Measurements from ENCODE around the gene SERPING1. TPM values are rescaled to one million over a fixed set of nuclear protein-coding genes. Genes with fewer than 3 reads are reported as not detected.

The SERPING1 gene
- total and polyA plus RNA-seq, 2 donors (not counting 1 experiment from before 2014, with no cell fraction given): 17.2 to 117 TPM

- H4K20me1 ChIP-seq (ENCODE audit: control insufficient read depth, extremely low read depth, insufficient read depth, low read length): no peaks in the 10 kb centered on the region
- H2AFZ ChIP-seq (ENCODE audit: low read length): peak overlapping the region; percentile 94
- no peaks in the 10 kb centered on the region for H3K36me3 ChIP-seq (ENCODE audit: control insufficient read depth, insufficient read depth, low read length)
- H3K9ac ChIP-seq (ENCODE audit: insufficient read depth, low read length): no peak overlapping the region
- no peak for TF ChIP-seq EZH2 (IDR thresholded peaks at IDR 0.05; ENCODE audit: low read length, missing control alignments)
- TF ChIP-seq, protein P1, sequence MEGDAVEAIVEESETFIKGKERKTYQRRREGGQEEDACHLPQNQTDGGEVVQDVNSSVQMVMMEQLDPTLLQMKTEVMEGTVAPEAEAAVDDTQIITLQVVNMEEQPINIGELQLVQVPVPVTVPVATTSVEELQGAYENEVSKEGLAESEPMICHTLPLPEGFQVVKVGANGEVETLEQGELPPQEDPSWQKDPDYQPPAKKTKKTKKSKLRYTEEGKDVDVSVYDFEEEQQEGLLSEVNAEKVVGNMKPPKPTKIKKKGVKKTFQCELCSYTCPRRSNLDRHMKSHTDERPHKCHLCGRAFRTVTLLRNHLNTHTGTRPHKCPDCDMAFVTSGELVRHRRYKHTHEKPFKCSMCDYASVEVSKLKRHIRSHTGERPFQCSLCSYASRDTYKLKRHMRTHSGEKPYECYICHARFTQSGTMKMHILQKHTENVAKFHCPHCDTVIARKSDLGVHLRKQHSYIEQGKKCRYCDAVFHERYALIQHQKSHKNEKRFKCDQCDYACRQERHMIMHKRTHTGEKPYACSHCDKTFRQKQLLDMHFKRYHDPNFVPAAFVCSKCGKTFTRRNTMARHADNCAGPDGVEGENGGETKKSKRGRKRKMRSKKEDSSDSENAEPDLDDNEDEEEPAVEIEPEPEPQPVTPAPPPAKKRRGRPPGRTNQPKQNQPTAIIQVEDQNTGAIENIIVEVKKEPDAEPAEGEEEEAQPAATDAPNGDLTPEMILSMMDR (conservative IDR thresholded peaks at IDR 0.05 in 1 of 2, IDR thresholded peaks at IDR 0.05 in 1 of 2; ENCODE audit: low read depth in 1 of 2, low read length in 2 of 2): no peak
- H3K9me3 ChIP-seq (ENCODE audit: control insufficient read depth, insufficient read depth, low read depth, low read length): no peaks in the 10 kb centered on the region
- H3K4me2 ChIP-seq (ENCODE audit: extremely low read depth, insufficient read depth, low read length): peak overlapping the region; percentile 95
- H3K4me1 ChIP-seq (ENCODE audit: control insufficient read depth, extremely low read depth, insufficient read depth, low read length): peaks cover 12% of the 10 kb centered on the region
- H3K4me3 ChIP-seq (replicated peaks in 1 of 4; ENCODE audit: control extremely low read depth in 1 of 4, insufficient read depth in 1 of 4, low read depth in 3 of 4, low read length in 4 of 4): peak overlapping the region; percentile 86 to 93 (median 89)
- peaks cover 33% of the 10 kb centered on the region for H3K79me2 ChIP-seq (ENCODE audit: control insufficient read depth, insufficient read depth, low read length)
- DNase-seq (ENCODE audit: low read depth in 2 of 2): no peak
- H3K27me3 ChIP-seq (ENCODE audit: control insufficient read depth, insufficient read depth, low read length): peaks cover 6% of the 10 kb centered on the region
- H3K27ac ChIP-seq (ENCODE audit: insufficient read depth, low read length): peak overlapping the region; percentile 93
Measured at GRCh38 chr11:57637626-57638004, 40.1 kb downstream of the SERPING1 start.

- Histone ChIP-seq H3K4me2 (ENCODE audit: extremely low read depth, insufficient read depth, low read length) (peak overlapping the region; percentile 99), H3K27ac (ENCODE audit: insufficient read depth, low read length) (peak overlapping the region; percentile 93), H4K20me1 (ENCODE audit: control insufficient read depth, extremely low read depth, insufficient read depth, low read length) (no peaks in the 10 kb centered on the region), H3K4me3 (replicated peaks in 1 of 4; ENCODE audit: control extremely low read depth in 1 of 4, insufficient read depth in 1 of 4, low read depth in 3 of 4, low read length in 4 of 4) (peak overlapping the region; percentile 86 to 93 (median 89)), H2AFZ (ENCODE audit: low read length) (peak overlapping the region; percentile 94), H3K79me2 (ENCODE audit: control insufficient read depth, insufficient read depth, low read length) (peaks cover 34% of the 10 kb centered on the region), H3K9ac (ENCODE audit: insufficient read depth, low read length) (peak overlapping the region; percentile 86), H3K27me3 (ENCODE audit: control insufficient read depth, insufficient read depth, low read length) (peaks cover 6% of the 10 kb centered on the region), H3K9me3 (ENCODE audit: control insufficient read depth, insufficient read depth, low read depth, low read length) (no peaks in the 10 kb centered on the region), H3K4me1 (ENCODE audit: control insufficient read depth, extremely low read depth, insufficient read depth, low read length) (peaks cover 12% of the 10 kb centered on the region), H3K36me3 (ENCODE audit: control insufficient read depth, insufficient read depth, low read length) (no peaks in the 10 kb centered on the region)
- no peak for TF ChIP-seq EZH2 (IDR thresholded peaks at IDR 0.05; ENCODE audit: low read length, missing control alignments)
- TF ChIP-seq, protein P1 (conservative IDR thresholded peaks at IDR 0.05 in 1 of 2, IDR thresholded peaks at IDR 0.05 in 1 of 2; ENCODE audit: low read depth in 1 of 2, low read length in 2 of 2): no peak
- DNase-seq (ENCODE audit: low read depth in 2 of 2): peak; percentile 84 to 85
Measured at GRCh38 chr11:57638005-57638781, 40.7 kb downstream of the SERPING1 start.

DNA sequence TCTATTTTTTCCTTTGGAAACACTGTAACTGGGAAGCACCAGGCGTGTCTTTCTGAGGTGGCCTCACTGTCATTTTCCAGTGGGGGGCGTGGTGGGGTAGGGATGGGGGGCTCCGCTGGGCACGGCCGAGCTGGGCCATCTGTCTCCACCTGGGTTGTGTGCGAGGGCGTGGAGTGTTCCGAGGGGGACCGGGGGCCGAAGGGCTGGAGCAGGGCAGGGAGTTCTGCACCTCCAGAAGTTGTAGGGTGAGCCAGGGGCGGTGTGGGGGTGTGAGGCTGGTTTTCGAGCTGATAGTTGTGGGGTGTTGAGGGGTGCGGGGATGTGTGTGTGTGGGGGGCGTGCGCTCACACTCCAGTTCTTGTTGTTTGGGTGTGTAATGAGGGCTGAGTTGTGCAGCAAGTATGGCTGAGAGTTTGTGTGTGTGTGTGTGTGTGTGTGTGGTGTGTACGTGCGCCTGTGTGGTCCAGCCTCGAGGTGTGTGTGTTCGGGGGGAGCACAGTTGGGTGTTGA lies 41.4 kb downstream of the SERPING1 start:
- DNase-seq (ENCODE audit: low read depth in 2 of 2): no peak
- H3K79me2 ChIP-seq (ENCODE audit: control insufficient read depth, insufficient read depth, low read length): peaks cover 34% of the 10 kb centered on the region
- no peaks in the 10 kb centered on the region for H3K9me3 ChIP-seq (ENCODE audit: control insufficient read depth, insufficient read depth, low read depth, low read length)
- peaks cover 4% of the 10 kb centered on the region for H3K27me3 ChIP-seq (ENCODE audit: control insufficient read depth, insufficient read depth, low read length)
- no peak for TF ChIP-seq EZH2 (IDR thresholded peaks at IDR 0.05; ENCODE audit: low read length, missing control alignments)
- TF ChIP-seq, protein P1 (conservative IDR thresholded peaks at IDR 0.05 in 1 of 2, IDR thresholded peaks at IDR 0.05 in 1 of 2; ENCODE audit: low read depth in 1 of 2, low read length in 2 of 2): no peak
- H3K4me3 ChIP-seq (replicated peaks in 1 of 4; ENCODE audit: control extremely low read depth in 1 of 4, insufficient read depth in 1 of 4, low read depth in 3 of 4, low read length in 4 of 4): peak overlapping the region; percentile 86 to 93 (median 89)
- H4K20me1 ChIP-seq (ENCODE audit: control insufficient read depth, extremely low read depth, insufficient read depth, low read length): no peaks in the 10 kb centered on the region
- peak overlapping the region; percentile 93 for H3K27ac ChIP-seq (ENCODE audit: insufficient read depth, low read length)
- H3K9ac ChIP-seq (ENCODE audit: insufficient read depth, low read length): peak overlapping the region; percentile 86
- H3K4me1 ChIP-seq (ENCODE audit: control insufficient read depth, extremely low read depth, insufficient read depth, low read length): peaks cover 12% of the 10 kb centered on the region
- no peaks in the 10 kb centered on the region for H3K36me3 ChIP-seq (ENCODE audit: control insufficient read depth, insufficient read depth, low read length)
- no peak overlapping the region for H2AFZ ChIP-seq (ENCODE audit: low read length)
- peak overlapping the region; percentile 99 for H3K4me2 ChIP-seq (ENCODE audit: extremely low read depth, insufficient read depth, low read length)

All from fibroblast of lung (primary cell).